ENCODE measurements around the gene ELSPBP1.
"Not testable (repeated sequence)": the region's sequence is repeated elsewhere in the genome, so short reads cannot be mapped to it uniquely, and the experiment has no call there.

ELSPBP1 gene

DNA sequence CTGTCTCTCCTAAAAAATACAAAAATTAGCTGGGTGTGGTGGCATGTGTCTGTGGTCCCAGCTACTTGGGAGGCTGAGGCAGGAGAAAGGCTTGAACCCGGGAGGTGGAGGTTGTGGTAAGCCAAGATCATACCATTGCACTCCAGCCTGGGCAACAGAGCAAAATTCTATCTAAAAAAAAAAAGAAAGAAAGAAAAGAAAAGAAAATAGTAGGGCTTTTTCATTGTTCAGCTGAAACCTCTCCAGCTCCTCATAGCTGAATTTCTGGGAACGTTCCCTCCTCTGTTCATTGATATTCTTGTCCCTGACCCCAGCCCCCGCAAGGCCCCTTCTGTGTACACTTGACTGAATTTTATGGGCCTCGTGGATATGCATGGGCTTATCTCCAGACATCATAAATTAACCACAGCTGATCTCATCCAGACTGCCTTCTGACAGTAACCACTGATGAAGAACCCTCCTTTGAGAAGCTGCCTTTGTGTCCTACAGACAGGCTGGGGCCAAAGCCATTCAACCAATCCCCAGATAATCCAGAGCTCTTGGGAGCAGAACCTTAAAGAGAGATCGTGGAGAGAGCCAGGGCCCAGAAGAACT lies at the start of gene ELSPBP1:
Gene ELSPBP1, plus strand, starts transcription at position 424 of the 594 bp plus-strand sequence. CDS start 14,036 bp downstream, outside the sequence.
- no peak for DNase-seq (ENCODE audit: low read depth)

DNA sequence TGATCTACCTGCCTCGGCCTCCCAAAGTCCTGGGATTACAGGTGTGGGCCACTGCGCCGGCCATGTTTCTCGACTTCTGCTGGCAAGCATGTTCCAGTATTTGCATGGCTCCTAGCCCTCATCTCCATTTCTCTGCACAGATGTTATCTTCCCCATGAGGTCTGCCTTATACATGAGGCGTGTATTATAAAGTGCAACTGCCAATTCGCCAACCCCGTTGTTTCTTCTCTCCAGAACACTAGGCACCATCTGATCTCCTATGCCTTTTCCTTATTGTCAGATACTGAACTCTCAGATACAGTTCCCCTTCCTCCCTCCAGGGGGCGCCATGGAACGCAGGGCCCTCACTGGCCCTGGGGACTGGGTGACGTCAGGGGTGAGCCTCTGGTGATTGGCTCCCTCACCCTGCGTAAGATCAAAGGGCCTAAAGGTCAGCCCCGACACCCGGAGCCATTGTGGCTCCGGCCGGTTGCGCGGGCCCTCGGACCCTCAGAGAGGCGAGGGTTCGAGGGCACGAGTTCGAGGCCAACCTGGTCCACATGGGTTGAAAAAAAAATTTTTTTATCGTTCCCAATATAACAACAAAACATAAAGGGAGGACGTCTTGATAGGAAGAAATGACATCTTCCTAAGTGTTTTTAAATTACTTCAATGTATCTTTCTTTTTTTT lies 44.4 kb upstream of the ELSPBP1 start:
- DNase-seq (ENCODE audit: low read depth): not testable (repeated sequence)

DNA sequence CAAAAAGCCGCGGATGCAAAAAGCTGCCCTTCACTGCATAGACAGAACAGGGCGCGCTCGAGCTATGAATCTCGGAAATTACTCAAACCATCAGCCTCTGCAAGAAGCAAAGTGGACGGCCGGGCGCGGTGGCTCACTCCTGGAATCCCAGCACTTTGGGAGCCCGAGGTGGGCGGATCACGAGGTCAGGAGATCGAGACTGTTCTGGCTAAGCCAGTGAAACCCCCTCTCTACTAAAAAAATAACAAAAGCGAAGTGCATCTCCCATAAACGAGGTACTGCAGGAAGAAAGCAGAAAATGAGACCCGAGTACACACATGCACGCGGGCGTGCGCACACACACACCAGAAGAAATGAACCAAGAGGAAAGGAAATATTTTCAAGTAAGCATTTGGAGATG lies 42.3 kb upstream of the ELSPBP1 start:
- DNase-seq (ENCODE audit: low read depth): not testable (repeated sequence)

DNA sequence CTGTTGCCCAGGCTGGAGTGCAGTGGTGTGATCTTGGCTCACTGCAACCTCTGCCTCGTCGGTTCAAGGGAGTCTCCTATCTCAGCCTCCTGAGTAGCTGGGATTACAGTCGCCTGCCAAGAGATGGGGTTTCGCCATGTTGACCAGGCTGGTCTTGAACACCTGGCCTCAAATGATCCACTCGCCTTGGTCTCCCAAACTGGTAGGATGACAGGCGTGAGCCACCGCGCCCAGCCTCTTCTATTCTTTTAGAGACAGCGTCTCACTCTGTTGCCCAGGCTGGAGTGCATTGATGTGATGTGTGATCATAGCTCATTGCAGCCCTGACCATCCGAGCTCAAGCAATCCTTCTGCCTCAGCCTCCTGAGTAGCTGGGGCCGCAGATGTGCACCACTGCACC lies 38.5 kb upstream of the ELSPBP1 start:
- DNase-seq (ENCODE audit: low read depth): not testable (repeated sequence)

DNA sequence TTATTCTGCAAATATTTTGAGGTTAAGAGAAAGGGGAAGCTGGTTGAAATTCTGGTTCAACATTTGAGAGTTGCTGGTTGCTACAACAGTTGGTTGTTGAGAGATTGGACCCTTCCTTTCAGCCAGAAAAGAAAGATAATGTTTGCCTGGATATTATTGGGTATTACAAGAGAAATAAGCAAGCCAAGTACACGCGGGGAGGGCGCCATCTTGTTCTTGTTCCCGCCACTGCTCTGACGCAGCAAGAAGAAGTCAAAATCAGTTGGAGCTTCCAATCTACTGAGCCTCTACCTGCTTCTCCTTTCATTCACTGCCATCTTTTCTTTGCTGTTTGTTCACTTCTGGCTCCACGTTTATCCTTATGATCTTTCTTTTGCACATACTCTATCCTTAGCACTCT lies 20.9 kb upstream of the ELSPBP1 start:
- DNase-seq (ENCODE audit: low read depth): no peak

DNA sequence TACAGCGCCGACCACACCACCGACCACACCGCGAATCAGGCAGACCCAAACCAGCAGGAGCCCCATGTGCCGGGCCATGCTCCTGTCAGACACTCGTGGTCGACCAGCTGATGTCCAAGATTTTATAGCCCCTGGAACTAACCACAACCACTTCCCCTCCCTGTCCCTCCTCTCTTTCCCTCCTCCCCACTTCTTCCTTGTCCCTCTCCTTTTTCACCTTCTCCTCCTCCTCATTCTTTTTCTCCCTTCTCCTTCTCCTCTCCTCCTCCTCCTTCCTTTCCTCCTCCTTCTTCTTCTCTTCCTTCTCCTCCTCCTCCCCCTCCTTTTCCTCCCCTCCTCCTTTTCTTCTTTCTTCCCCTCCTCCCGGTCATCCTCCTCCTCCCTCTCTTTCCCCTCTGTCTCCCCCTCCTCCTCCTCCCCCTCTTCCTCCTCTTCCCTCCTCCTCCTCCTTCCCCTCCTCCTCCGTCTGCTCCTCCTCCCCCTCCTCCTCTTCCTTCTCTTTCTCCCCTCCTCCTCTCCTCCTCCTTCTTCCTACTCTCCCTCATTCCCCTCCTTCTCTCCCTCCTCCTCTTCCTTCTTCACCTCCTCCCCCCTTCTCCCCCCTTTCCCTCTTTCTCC lies 3.1 kb upstream of the ELSPBP1 start:
- no peak for DNase-seq (ENCODE audit: low read depth)

DNA sequence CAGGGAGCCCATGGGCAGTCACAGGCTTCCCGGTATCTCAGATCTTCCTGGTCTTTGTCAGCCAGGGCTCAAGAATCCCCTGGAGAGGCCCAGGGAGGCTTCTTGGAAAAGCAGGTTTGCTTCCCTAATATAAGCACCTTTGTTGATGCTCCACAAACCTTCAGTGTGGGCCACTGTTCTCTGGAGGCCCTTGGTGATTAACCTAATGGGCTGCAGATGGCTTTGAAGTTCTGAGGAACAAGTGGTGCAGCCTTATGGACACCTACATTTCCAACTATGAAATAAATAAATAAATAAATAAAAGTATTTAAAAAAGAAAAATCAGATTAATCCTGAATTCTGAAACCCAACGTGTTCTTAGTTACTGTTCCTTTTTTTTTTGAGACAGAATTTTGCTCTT lies 2.4 kb upstream of the ELSPBP1 start, which contains the start of gene BSPH1:
Gene BSPH1, minus strand, starts transcription at position 101 of the 400 bp plus-strand sequence. Its CDS starts 89 bp downstream, at position 12.
- DNase-seq (ENCODE audit: low read depth): no peak

DNA sequence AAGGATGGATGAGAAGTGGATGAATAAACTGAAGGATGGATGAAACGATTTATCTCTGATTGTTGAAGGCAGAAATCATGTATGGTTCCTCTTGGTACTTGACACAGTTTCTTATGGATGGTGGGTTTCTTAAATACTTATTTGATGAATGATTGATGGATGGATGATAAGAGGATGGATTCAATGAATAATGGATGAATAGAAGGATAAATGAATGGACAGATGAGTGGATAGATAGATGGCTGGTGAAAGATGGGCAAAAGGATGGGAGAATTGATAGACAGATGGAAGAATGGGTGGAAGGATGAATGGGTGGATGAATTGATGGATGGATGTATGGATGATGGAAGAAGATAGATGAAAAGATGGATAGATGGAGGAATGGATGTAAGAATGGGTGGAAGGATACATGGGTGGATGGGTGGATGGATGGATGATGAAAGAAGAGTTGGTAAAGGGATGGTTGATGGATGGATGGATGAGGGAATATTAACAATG lies 1.8 kb downstream of the ELSPBP1 start:
- DNase-seq (ENCODE audit: low read depth): no peak

DNA sequence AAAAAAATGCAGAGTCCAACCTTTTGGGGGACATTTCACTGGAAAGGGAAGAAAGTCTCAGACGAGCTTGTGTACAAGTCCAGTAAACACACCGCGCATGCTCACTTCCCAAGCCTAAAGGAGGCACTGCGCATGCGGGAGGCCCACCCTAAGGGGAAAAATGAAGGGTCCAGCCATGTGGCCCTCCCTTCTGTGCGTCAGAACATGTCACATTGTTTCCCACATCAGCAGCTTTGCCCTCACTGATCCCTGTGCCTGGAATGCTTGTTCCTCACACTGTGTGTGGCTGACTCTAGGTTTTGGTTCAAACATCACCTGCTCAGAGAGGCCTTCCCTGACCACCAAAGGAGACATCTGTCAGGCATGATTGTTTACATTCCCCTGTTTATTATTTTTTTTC lies 4.4 kb downstream of the ELSPBP1 start:
- DNase-seq (ENCODE audit: low read depth): no peak

DNA sequence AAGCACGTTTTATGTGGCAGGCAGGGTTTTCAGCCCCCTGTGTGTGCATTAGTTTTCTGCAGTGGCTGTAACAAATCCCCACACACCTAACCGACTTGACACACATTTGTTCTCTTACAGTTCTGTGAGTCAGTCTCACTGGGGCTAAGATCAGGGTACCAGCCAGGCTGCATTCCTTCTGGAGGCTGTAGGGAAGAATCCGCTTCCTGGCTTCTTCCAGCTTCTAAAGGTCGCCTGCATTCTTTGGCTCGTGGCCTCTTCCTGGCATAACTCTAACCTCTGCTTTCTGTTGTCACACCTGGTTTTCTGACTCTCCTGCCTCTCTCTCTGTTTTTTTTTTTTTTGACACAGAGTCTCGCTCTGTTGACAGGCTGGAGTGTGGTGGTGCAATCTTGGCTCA lies 6.4 kb downstream of the ELSPBP1 start:
- no peak for DNase-seq (ENCODE audit: low read depth)

DNA sequence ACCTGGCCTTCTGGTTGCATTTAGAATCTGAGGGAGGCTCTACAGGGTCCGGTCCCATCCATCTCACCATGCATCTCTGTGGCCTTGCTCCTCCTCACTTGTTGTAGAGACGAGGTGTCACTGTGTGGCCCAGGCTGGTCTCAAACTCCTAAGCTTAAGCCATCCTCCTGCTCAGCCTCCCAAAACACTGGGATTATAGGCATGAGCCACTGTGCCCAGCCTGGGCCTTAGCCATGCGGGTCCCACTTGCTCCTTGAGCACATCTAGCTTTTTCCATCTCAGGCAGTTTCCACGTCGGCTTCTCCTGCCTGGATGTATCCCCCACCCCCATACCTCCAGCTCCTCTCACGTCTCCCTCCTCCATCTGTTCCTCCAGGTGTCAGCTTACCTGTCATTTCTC lies 9.8 kb downstream of the ELSPBP1 start:
- no peak for DNase-seq (ENCODE audit: low read depth)

DNA sequence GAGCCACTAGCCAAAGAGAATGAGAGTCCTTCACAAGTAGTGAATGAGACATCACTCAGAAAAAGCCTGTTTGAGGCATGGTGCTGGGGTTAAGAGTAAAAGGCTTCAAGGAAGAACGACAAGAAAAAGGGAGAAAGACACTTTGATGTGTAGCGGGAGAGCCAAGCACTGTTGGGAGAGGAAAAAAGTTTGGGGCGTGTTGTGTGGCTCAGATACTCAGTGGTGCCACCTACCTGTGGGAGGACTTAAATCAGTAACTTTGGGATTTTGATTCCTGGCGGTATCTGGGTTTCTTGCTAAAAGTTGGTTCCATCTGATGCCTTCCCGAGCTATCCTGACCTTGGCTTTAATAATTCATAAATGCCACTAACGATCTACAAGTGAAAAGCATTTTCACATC lies 12.3 kb downstream of the ELSPBP1 start:
- no peak for DNase-seq (ENCODE audit: low read depth)

DNA sequence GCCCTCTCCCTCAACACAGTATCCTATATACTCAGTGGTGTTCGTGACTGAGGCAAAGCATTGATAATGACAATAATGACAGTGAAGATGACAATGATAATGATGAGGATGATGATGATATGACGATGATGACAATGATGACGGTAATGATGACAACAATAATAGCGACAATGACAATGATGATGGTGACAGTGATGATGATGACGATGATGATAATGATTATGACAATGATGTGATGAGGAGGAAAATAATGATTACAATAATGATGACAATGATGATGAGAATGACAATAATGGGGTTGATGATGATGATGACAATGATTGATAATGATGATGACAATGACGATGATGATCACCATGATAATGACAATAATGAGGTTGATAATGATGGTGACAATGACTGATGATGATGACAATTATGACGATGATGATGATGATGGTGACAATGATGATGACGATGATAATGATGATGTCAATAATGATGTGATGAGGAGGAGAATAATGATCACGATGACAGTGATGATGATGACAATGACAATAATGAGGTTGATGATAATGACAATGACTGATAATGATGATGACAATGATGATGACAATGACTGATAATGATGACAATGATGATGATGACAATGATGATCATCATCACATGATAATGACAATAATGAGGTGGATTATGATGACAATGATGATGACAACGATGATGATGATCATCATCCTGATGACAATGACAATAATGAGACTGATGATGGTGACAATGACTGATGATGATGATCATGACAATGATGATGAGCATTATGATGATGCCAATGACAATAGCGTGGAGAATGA lies 16.7 kb downstream of the ELSPBP1 start:
- no peak for DNase-seq (ENCODE audit: low read depth)

DNA sequence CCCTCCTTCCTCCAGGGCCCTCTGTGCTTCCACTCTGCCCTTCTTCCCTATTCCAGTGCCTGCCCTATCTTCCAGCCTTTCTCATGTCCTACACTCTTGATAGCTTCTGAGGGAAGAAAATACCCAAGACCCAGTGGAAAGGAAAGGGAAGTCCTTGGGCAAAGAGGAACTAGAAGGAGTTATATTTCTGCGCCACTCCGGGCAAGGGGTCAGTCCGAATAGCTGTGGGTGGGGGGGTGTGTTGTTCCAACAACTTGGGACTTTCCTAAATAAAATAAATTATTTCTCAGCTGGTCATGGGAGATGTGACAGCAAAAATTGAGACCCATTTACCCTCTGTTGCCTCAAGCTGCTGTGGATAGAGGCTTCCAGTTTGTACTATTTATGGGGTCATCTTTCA lies 26.3 kb downstream of the ELSPBP1 start:
- DNase-seq (ENCODE audit: low read depth): no peak

DNA sequence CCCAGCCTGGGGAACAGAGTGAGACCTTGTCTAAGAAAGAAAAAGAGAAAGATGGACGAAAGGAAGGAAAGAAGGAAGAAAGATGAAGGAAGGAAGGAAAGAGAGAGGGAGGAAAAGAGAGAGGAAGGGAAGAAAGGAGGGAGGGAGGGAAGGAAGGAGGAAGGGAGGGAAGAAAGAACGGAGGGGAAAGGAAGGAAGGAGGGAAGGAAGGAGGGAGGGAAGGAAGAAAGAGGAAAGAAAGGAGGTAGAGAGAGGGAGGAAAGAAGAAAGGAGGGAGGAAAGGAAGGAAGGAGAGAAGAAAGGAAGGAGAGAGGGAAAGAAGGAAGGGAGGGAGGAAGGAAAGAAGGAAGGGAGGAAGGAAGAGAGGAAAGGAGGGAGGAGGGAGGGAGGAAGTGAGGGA lies 28.6 kb downstream of the ELSPBP1 start:
- DNase-seq (ENCODE audit: low read depth): no peak

DNA sequence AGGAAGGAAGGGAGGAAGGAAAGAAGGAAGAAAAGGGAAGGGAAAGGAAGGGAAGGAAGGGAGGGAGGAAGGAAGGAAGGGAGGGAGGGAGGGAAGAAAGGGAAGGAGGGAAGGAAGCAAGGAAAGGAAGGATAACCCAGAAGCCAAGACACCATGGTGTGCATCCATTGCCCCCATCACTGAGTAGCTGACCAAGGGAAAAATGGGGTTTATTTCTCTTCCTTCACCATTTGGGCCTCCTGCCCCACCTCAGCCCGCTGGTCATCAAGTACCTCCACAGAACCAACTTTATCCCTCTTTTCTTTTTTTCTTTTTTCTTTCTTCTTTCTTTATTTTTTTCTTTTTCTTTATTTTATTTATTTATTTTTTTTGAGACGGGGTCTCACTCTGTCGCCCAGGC lies 29.1 kb downstream of the ELSPBP1 start:
- DNase-seq (ENCODE audit: low read depth): no peak

DNA sequence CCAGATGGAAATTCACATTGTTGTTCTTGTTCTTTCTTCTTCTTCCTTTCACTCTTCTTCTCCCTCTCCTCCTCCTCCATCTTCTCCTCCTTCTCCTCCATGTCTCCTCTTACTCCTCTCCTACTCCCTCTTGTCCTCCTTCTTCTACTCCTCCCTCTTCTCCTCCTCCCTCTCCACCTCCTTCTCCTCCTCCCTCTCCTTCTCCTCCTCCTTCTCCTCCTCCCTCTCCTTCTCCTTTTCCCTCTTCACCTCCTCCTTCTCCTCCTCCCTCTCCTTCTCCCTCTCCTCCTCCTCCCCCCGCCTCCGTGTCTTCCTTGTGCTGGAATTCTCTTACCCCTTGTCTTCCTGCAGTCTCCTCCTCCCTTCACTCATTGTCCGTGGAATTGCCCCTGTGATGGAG lies 31.0 kb downstream of the ELSPBP1 start:
- no peak for DNase-seq (ENCODE audit: low read depth)

DNA sequence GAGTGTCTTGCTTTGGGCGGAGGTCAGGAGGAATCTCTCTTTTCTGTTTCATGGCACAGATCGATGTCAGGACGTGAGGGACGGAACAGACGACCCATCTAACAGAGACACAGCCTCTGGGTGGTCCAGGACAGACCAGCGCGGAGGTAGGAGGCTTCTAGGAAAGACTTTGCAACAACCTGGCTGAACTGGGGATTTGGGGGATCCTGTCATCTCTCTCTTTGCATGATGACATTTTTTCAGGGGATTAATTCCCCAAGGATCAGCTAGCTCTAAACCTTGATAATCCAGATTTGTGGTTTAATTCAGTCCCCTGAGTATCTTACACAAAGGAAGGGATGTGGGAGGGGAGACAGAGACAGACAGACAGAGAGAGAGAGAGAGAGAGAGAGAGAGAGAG lies 35.0 kb downstream of the ELSPBP1 start:
- no peak for DNase-seq (ENCODE audit: low read depth)

DNA sequence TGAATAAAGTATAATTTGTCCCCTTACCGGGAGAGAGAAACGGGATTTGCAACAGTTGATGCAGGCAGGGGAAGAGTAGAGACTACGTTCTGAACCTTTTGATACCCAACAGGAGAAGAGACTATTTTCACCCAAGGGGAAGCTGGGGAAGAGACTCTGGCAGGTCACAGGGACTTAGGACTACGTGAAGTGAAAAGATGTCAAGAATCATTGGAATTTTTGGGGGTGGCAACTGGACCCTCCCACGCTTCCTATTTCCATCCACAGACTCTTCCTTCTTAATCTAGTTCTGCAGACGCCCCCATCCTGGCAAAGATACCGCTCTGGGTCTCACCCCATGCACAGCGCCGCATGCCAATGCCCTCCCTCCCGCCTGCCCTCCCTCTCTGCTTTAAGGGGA lies 35.6 kb downstream of the ELSPBP1 start:
- no peak for DNase-seq (ENCODE audit: low read depth)

DNA sequence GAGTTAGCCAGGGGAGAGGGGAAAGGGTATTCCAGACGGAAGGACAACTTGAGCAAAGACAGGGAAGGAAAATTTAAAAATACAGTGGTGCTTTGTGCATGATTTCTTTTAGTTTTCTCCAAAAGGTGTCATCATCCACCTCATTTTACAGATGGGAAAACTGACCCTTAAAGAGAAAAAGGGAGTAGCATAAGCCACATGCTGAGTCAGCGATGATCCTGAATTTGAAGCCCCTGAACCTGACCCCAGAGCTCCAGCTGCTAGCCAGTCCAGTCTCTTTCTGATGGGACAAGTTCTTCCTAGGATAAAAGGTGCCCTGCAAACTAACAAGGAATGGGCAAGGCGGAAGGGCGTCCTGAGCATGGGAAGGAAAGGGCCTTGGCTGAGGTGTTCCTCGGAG lies 39.2 kb downstream of the ELSPBP1 start:
- no peak for DNase-seq (ENCODE audit: low read depth)

DNA sequence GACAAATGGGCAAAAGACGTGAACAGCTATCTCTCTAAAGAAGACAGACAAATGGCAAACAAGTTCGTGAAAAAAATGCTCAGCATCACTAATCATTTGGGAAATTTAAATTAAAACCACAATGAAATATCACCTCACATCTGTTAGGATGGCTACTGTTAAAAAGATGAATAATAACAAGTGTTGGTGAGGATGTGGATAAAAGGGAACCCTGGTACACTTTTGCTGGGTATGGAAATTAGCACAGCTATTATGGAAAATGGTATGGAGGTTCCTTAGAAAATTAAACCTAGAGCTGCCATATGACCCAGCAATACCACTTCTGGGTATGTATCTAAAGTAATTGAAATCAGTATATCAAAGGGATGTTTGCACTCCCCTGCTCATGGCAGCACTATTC lies 42.3 kb downstream of the ELSPBP1 start:
- DNase-seq (ENCODE audit: low read depth): no peak

DNA sequence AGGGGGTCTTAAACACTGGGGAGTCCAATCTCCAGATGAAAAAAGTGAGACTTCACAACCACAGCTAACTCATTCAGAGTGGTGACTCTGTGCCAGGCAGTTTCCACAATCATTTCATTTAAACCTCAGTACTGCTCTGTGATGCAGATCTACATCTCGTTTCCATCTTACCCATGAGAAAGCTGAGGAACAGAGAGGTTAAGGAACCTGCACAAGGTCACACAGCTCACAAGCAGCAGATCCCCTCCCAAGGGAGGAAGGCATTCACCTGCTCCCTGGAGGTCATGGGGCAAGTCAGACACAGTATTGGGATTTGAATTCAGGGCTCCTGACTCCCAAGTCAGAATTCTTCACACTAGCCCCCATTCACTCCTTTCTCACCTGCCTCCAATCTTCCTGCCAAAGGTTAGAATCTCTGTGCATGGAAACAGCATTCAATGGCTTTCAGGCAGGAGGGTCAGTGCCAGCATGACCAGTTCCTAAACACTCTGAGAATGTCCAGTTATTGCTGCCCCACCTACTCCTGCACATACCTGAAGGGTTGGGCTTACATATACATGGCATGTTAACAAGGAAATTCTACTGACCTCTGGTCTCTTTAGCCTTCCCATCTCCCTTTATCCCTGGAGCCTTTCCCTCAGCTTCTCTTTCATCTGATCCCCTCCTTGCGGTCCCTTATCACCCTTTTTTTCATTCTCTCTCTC lies 47.6 kb downstream of the ELSPBP1 start:
- DNase-seq (ENCODE audit: low read depth): no peak

All from activated T-cell treated with anti-CD3 and anti-CD28 coated beads for 24 hours (primary cell).